Measurements from ENCODE around the gene PIK3R1.
A peak's percentile ranks its signal among the peaks of the same experiment; 100 is the strongest.

The PIK3R1 gene

GRCh38 chr5:68299105-68299504, 83.5 kb downstream of the PIK3R1 start:
- no peak for DNase-seq

GRCh38 chr5:68299575-68299974, 84.0 kb downstream of the PIK3R1 start:
- DNase-seq = no peak

- DNase-seq = peak; percentile 10
These were observed 87.6 kb downstream of the PIK3R1 start for GRCh38 chr5:68303038-68303738.

- no peak for DNase-seq
These were observed 88.3 kb downstream of the PIK3R1 start for GRCh38 chr5:68303754-68304420.

- no peak for DNase-seq
These were observed 89.0 kb downstream of the PIK3R1 start for GRCh38 chr5:68304421-68305052.

- no peak for DNase-seq
These were observed 89.8 kb downstream of the PIK3R1 start for GRCh38 chr5:68305223-68305870.

GRCh38 chr5:68306361-68307014, 90.9 kb downstream of the PIK3R1 start:
- DNase-seq = no peak

- no peak for DNase-seq
These were observed 97.8 kb downstream of the PIK3R1 start for GRCh38 chr5:68313336-68313735.

- DNase-seq = no peak
These were observed 98.9 kb downstream of the PIK3R1 start for GRCh38 chr5:68314465-68314864.

- DNase-seq = no peak
These were observed 100.2 kb downstream of the PIK3R1 start for GRCh38 chr5:68315679-68316271.

GRCh38 chr5:68316469-68316868, 100.9 kb downstream of the PIK3R1 start:
- no peak for DNase-seq

- DNase-seq = no peak
These were observed 102.1 kb downstream of the PIK3R1 start for GRCh38 chr5:68317646-68318045.

GRCh38 chr5:68318955-68319705, 103.6 kb downstream of the PIK3R1 start:
- no peak for DNase-seq

- peak; percentile 36 for DNase-seq
These were observed 104.3 kb downstream of the PIK3R1 start for GRCh38 chr5:68319706-68320412.

- DNase-seq = no peak
These were observed 104.9 kb downstream of the PIK3R1 start for GRCh38 chr5:68320413-68320986.

GRCh38 chr5:68325065-68325580, 109.6 kb downstream of the PIK3R1 start:
- no peak for DNase-seq

GRCh38 chr5:68329554-68330255, 114.1 kb downstream of the PIK3R1 start:
- no peak for DNase-seq

GRCh38 chr5:68330574-68330973, 115.0 kb downstream of the PIK3R1 start:
- no peak for DNase-seq

- DNase-seq = no peak
These were observed 115.9 kb downstream of the PIK3R1 start for GRCh38 chr5:68331192-68332079.

All from DMS53 (cell line).